H9 (cell line): ENCODE results near the gene DYNC2LI1. TPM values are rescaled to one million over a fixed set of nuclear protein-coding genes. Genes with fewer than 3 reads are reported as not detected.

Experiments
- DNase-seq: peaks from one replicate; pipeline ENCODE4 v3.0.0-alpha.2; 2017
- H2AFZ ChIP-seq: one replicate; pipeline ENCODE4 v1.6.1; 2013; ENCODE audit warnings: mild to moderate bottlenecking, low read length, control low read depth, moderate library complexity
- H2AK5ac ChIP-seq: 2 replicates; pipeline ENCODE4 v1.6.1; 2013; ENCODE audit warnings: low read length, control low read depth, mixed read lengths; ENCODE audit not compliant: insufficient read length
- H2BK120ac ChIP-seq: one replicate; pipeline ENCODE4 v1.6.1; 2013; ENCODE audit warnings: low read depth, mild to moderate bottlenecking, low read length, control low read depth, inconsistent platforms; ENCODE audit not compliant: poor library complexity, severe bottlenecking
- H2BK12ac ChIP-seq: 2 replicates; pipeline ENCODE4 v1.6.1; 2013; ENCODE audit warnings: low read length, control low read depth, mixed read lengths, low read depth; ENCODE audit not compliant: insufficient read length
- H2BK15ac ChIP-seq: 2 replicates; pipeline ENCODE4 v1.6.1; 2013; ENCODE audit warnings: low read depth, low read length, control low read depth
- H2BK20ac ChIP-seq: one replicate; pipeline ENCODE4 v1.6.1; 2013; ENCODE audit warnings: low read depth, mild to moderate bottlenecking, low read length, control low read depth, inconsistent platforms; ENCODE audit not compliant: poor library complexity, severe bottlenecking
- H2BK5ac ChIP-seq: 2 replicates; pipeline ENCODE4 v1.6.1; 2013; ENCODE audit warnings: low read length, control low read depth, mixed read lengths; ENCODE audit not compliant: insufficient read length
- H3K14ac ChIP-seq: 2 replicates; pipeline ENCODE4 v1.6.1; 2013; ENCODE audit warnings: low read length, control low read depth; ENCODE audit not compliant: insufficient read depth
- H3K18ac ChIP-seq: 2 replicates; pipeline ENCODE4 v1.6.1; 2013; ENCODE audit warnings: low read depth, mild to moderate bottlenecking, mixed read lengths, low read length, control low read depth; ENCODE audit not compliant: insufficient read length
- H3K23ac ChIP-seq: 2 replicates; pipeline ENCODE4 v1.6.1; 2013; ENCODE audit warnings: low read length, control low read depth, mixed read lengths, low read depth; ENCODE audit not compliant: insufficient read length
- H3K23me2 ChIP-seq: 2 replicates; pipeline ENCODE4 v1.6.1; 2013; ENCODE audit warnings: low read depth, mild to moderate bottlenecking, mixed read lengths, low read length, control low read depth; ENCODE audit not compliant: insufficient read length, poor library complexity, severe bottlenecking
- H3K27ac ChIP-seq: 2 replicates; pipeline ENCODE4 v1.5.1; 2013; ENCODE audit warnings: low read length, control low read depth, mixed read lengths, low read depth; ENCODE audit not compliant: insufficient read length
- H3K27me3 ChIP-seq: 2 replicates; pipeline ENCODE4 v1.6.1; 2013; ENCODE audit warnings: low read length, control low read depth, inconsistent platforms; ENCODE audit not compliant: insufficient read depth
- H3K4ac ChIP-seq: 2 replicates; pipeline ENCODE4 v1.6.1; 2013; ENCODE audit warnings: low read depth, mild to moderate bottlenecking, control low read depth, inconsistent platforms, low read length, moderate library complexity
- H3K4me1 ChIP-seq: 2 replicates; pipeline ENCODE4 v1.6.1; 2013; ENCODE audit warnings: low read length, control low read depth, inconsistent platforms; ENCODE audit not compliant: insufficient read depth
- H3K4me2 ChIP-seq: 2 replicates; pipeline ENCODE4 v1.6.1; 2013; ENCODE audit warnings: low read length, control low read depth, mixed read lengths; ENCODE audit not compliant: insufficient read length, insufficient read depth
- H3K56ac ChIP-seq: 2 replicates; pipeline ENCODE4 v1.6.1; 2013; ENCODE audit warnings: low read depth, mild to moderate bottlenecking, mixed read lengths, low read length, control low read depth; ENCODE audit not compliant: insufficient read length
- H3K79me1 ChIP-seq: 2 replicates; pipeline ENCODE4 v1.6.1; 2013; ENCODE audit warnings: low read depth, mild to moderate bottlenecking, moderate library complexity, low read length, control low read depth, inconsistent platforms; ENCODE audit not compliant: insufficient read depth, poor library complexity, severe bottlenecking
- H3K79me2 ChIP-seq: 2 replicates; pipeline ENCODE4 v1.6.1; 2013; ENCODE audit warnings: low read length, control low read depth, inconsistent platforms; ENCODE audit not compliant: insufficient read depth
- H3K9ac ChIP-seq: 2 replicates; pipeline ENCODE4 v1.6.1; 2013; ENCODE audit warnings: low read length, control low read depth, mixed read lengths; ENCODE audit not compliant: insufficient read length; ENCODE audit errors: extremely low read depth
- H3K9me3 ChIP-seq: one replicate; pipeline ENCODE4 v1.6.1; 2013; ENCODE audit warnings: low read depth, low read length, inconsistent platforms; ENCODE audit not compliant: control insufficient read depth
- H3T11ph ChIP-seq: one replicate; pipeline ENCODE4 v1.6.1; 2013; ENCODE audit warnings: mild to moderate bottlenecking, low read length, control low read depth, inconsistent platforms
- H4K20me1 ChIP-seq: one replicate; pipeline ENCODE4 v1.6.1; 2013; ENCODE audit not compliant: control insufficient read depth, insufficient read length, insufficient read depth
- H4K5ac ChIP-seq: 2 replicates; pipeline ENCODE4 v1.6.1; 2013; ENCODE audit warnings: low read depth, mild to moderate bottlenecking, mixed read lengths, low read length, control low read depth; ENCODE audit not compliant: insufficient read length
- H4K8ac ChIP-seq: replicated peaks from 2 replicates; pipeline ENCODE4 v1.6.1; 2013; ENCODE audit warnings: low read length, control low read depth, mixed read lengths, low read depth; ENCODE audit not compliant: insufficient read length
- H4K91ac ChIP-seq: 2 replicates; pipeline ENCODE4 v1.6.1; 2013; ENCODE audit warnings: low read depth, mild to moderate bottlenecking, moderate library complexity, mixed read lengths, low read length, control low read depth; ENCODE audit not compliant: insufficient read length
- H3K27ac Mint-ChIP-seq, 3 experiments: 2 replicates in 2 of 3; 3 replicates in 1 of 3; pipeline ENCODE4 v1.8.0; 2020 to 2021; ENCODE audit warnings: mixed read lengths in 3 of 3, mild to moderate bottlenecking in 1 of 3, moderate library complexity in 1 of 3
- H3K27me3 Mint-ChIP-seq: 2 replicates; pipeline ENCODE4 v1.8.0; 2021; ENCODE audit warnings: low read depth, mild to moderate bottlenecking, moderate library complexity, mixed read lengths
- H3K36me3 Mint-ChIP-seq, 3 experiments: 2 replicates in 2 of 3; 3 replicates in 1 of 3; pipeline ENCODE4 v1.8.0; 2020 to 2021; ENCODE audit warnings: low read depth in 3 of 3, mixed read lengths in 3 of 3; ENCODE audit not compliant: insufficient read depth in 1 of 3
- H3K4me1 Mint-ChIP-seq, 2 experiments: 2 replicates each; pipeline ENCODE4 v1.8.0; 2020; ENCODE audit warnings: mixed read lengths in 2 of 2
- H3K4me3 Mint-ChIP-seq, 2 experiments: 2 replicates in 1 of 2; 3 replicates in 1 of 2; pipeline ENCODE4 v1.8.0; 2020 to 2021; ENCODE audit warnings: mild to moderate bottlenecking in 2 of 2, mixed read lengths in 2 of 2, moderate library complexity in 1 of 2
- H3K9me3 Mint-ChIP-seq, 2 experiments: 2 replicates in 1 of 2; 3 replicates in 1 of 2; pipeline ENCODE4 v1.8.0; 2020; ENCODE audit warnings: mild to moderate bottlenecking in 2 of 2, mixed read lengths in 2 of 2, moderate library complexity in 1 of 2
- CTCF ChIP-seq: fragments of 200-600 bp; sonication (generic); conservative IDR thresholded peaks from 3 replicates; pipeline ENCODE4 v1.8.0; 2021; ENCODE audit warnings: antibody characterized with exemption, mild to moderate bottlenecking
- WGBS: extraction: QIAGEN DNeasy Blood & Tissue Kit; methylation state at CpG from one replicate; pipeline ENCODE4 v1.1.7; 2013; ENCODE audit warnings: missing lambda C conversion rate, low lambda C conversion rate, mixed read lengths; ENCODE audit not compliant: insufficient read length; ENCODE audit errors: extremely low coverage; 5-methylcytosine and 5-hydroxymethylcytosine counted together
- total RNA-seq: library from RNA; stranded (reverse); gene quantifications from 2 replicates; pipeline ENCODE4 v1.2.1, GENCODE V29; 2021

DYNC2LI1 gene
- total RNA-seq, 1 experiment from 2014 or later = 8.5 TPM

DNA sequence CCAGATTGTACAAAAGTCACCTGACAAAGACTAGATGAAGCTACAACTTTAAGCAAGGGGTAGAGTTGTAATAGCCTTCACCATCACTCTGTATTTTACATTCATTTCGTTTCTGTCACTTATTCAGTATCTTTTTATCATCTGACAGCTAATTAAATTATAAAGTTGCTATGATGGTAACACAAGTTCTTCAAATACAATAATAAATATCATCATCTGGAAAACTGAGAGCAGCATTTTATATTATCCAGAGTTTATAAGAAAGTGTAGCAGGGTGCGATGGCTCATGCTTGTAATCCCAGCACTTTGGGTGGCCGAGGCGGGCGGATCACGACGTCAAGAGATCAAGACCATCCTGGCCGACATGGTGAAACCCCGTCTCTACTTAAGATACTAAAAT, 21.1 kb downstream of the DYNC2LI1 start:
- Mint-ChIP-seq H3K4me3 (no peak overlapping the region), H3K36me3 (no peaks in the 10 kb centered on the region)
- no peak overlapping the region for H2BK5ac ChIP-seq

More for the DNA sequence above, 21.1 kb downstream of the DYNC2LI1 start:
- H3K56ac ChIP-seq = no peak overlapping the region
- no peak overlapping the region for H2AK5ac ChIP-seq
- H3K27me3 Mint-ChIP-seq = no peaks in the 10 kb centered on the region
- no peak overlapping the region for H3K18ac ChIP-seq
- H2BK20ac ChIP-seq = no peak overlapping the region
- H3K9ac ChIP-seq = no peak overlapping the region
- no peaks in the 10 kb centered on the region for H3K27me3 ChIP-seq
- H3K4me1 Mint-ChIP-seq = no peaks in the 10 kb centered on the region
- H2BK12ac ChIP-seq = no peak overlapping the region
- no peaks in the 10 kb centered on the region for H3K79me2 ChIP-seq
- H3T11ph ChIP-seq = no peak overlapping the region
- WGBS = no CpG with 5 or more reads among the region's 9 CpGs
- no peaks in the 10 kb centered on the region for H3K23me2 ChIP-seq
- no peak for DNase-seq
- H3K79me1 ChIP-seq = no peaks in the 10 kb centered on the region
- H4K20me1 ChIP-seq = no peaks in the 10 kb centered on the region
- no peak overlapping the region; a peak in 1 of 7 replicates for H3K27ac Mint-ChIP-seq
- no peak overlapping the region for H4K8ac ChIP-seq
- H3K14ac ChIP-seq = no peak overlapping the region
- no peak overlapping the region for H3K23ac ChIP-seq
- no peaks in the 10 kb centered on the region for H3K9me3 ChIP-seq
- TF ChIP-seq CTCF = no peak
- no peaks in the 10 kb centered on the region for H3K4me1 ChIP-seq
- no peak overlapping the region for H3K4me2 ChIP-seq
- H2BK15ac ChIP-seq = no peak overlapping the region
- H3K27ac ChIP-seq = no peak overlapping the region
- H3K9me3 Mint-ChIP-seq = no peaks in the 10 kb centered on the region
- no peak overlapping the region for H4K5ac ChIP-seq
- H2AFZ ChIP-seq = no peak overlapping the region
- H4K91ac ChIP-seq = no peak overlapping the region
- no peak overlapping the region for H3K4ac ChIP-seq
- no peak overlapping the region for H2BK120ac ChIP-seq
